H9 (cell line): ENCODE results near the gene DCHS1. TPM values are rescaled to one million over a fixed set of nuclear protein-coding genes. Genes with fewer than 3 reads are reported as not detected.

Experiments used
- DNase-seq: peaks from one replicate; pipeline ENCODE4 v3.0.0-alpha.2; 2017
- H2AFZ ChIP-seq: one replicate; pipeline ENCODE4 v1.6.1; 2013; ENCODE audit warnings: mild to moderate bottlenecking, low read length, control low read depth, moderate library complexity
- H2AK5ac ChIP-seq: 2 replicates; pipeline ENCODE4 v1.6.1; 2013; ENCODE audit warnings: low read length, control low read depth, mixed read lengths; ENCODE audit not compliant: insufficient read length
- H2BK120ac ChIP-seq: one replicate; pipeline ENCODE4 v1.6.1; 2013; ENCODE audit warnings: low read depth, mild to moderate bottlenecking, low read length, control low read depth, inconsistent platforms; ENCODE audit not compliant: poor library complexity, severe bottlenecking
- H2BK12ac ChIP-seq: 2 replicates; pipeline ENCODE4 v1.6.1; 2013; ENCODE audit warnings: low read length, control low read depth, mixed read lengths, low read depth; ENCODE audit not compliant: insufficient read length
- H2BK15ac ChIP-seq: 2 replicates; pipeline ENCODE4 v1.6.1; 2013; ENCODE audit warnings: low read depth, low read length, control low read depth
- H2BK20ac ChIP-seq: one replicate; pipeline ENCODE4 v1.6.1; 2013; ENCODE audit warnings: low read depth, mild to moderate bottlenecking, low read length, control low read depth, inconsistent platforms; ENCODE audit not compliant: poor library complexity, severe bottlenecking
- H2BK5ac ChIP-seq: 2 replicates; pipeline ENCODE4 v1.6.1; 2013; ENCODE audit warnings: low read length, control low read depth, mixed read lengths; ENCODE audit not compliant: insufficient read length
- H3K14ac ChIP-seq: 2 replicates; pipeline ENCODE4 v1.6.1; 2013; ENCODE audit warnings: low read length, control low read depth; ENCODE audit not compliant: insufficient read depth
- H3K18ac ChIP-seq: 2 replicates; pipeline ENCODE4 v1.6.1; 2013; ENCODE audit warnings: low read depth, mild to moderate bottlenecking, mixed read lengths, low read length, control low read depth; ENCODE audit not compliant: insufficient read length
- H3K23ac ChIP-seq: 2 replicates; pipeline ENCODE4 v1.6.1; 2013; ENCODE audit warnings: low read length, control low read depth, mixed read lengths, low read depth; ENCODE audit not compliant: insufficient read length
- H3K23me2 ChIP-seq: 2 replicates; pipeline ENCODE4 v1.6.1; 2013; ENCODE audit warnings: low read depth, mild to moderate bottlenecking, mixed read lengths, low read length, control low read depth; ENCODE audit not compliant: insufficient read length, poor library complexity, severe bottlenecking
- H3K27ac ChIP-seq: 2 replicates; pipeline ENCODE4 v1.5.1; 2013; ENCODE audit warnings: low read length, control low read depth, mixed read lengths, low read depth; ENCODE audit not compliant: insufficient read length
- H3K27me3 ChIP-seq: 2 replicates; pipeline ENCODE4 v1.6.1; 2013; ENCODE audit warnings: low read length, control low read depth, inconsistent platforms; ENCODE audit not compliant: insufficient read depth
- H3K4ac ChIP-seq: 2 replicates; pipeline ENCODE4 v1.6.1; 2013; ENCODE audit warnings: low read depth, mild to moderate bottlenecking, control low read depth, inconsistent platforms, low read length, moderate library complexity
- H3K4me1 ChIP-seq: 2 replicates; pipeline ENCODE4 v1.6.1; 2013; ENCODE audit warnings: low read length, control low read depth, inconsistent platforms; ENCODE audit not compliant: insufficient read depth
- H3K4me2 ChIP-seq: 2 replicates; pipeline ENCODE4 v1.6.1; 2013; ENCODE audit warnings: low read length, control low read depth, mixed read lengths; ENCODE audit not compliant: insufficient read length, insufficient read depth
- H3K56ac ChIP-seq: 2 replicates; pipeline ENCODE4 v1.6.1; 2013; ENCODE audit warnings: low read depth, mild to moderate bottlenecking, mixed read lengths, low read length, control low read depth; ENCODE audit not compliant: insufficient read length
- H3K79me1 ChIP-seq: 2 replicates; pipeline ENCODE4 v1.6.1; 2013; ENCODE audit warnings: low read depth, mild to moderate bottlenecking, moderate library complexity, low read length, control low read depth, inconsistent platforms; ENCODE audit not compliant: insufficient read depth, poor library complexity, severe bottlenecking
- H3K79me2 ChIP-seq: 2 replicates; pipeline ENCODE4 v1.6.1; 2013; ENCODE audit warnings: low read length, control low read depth, inconsistent platforms; ENCODE audit not compliant: insufficient read depth
- H3K9ac ChIP-seq: 2 replicates; pipeline ENCODE4 v1.6.1; 2013; ENCODE audit warnings: low read length, control low read depth, mixed read lengths; ENCODE audit not compliant: insufficient read length; ENCODE audit errors: extremely low read depth
- H3K9me3 ChIP-seq: one replicate; pipeline ENCODE4 v1.6.1; 2013; ENCODE audit warnings: low read depth, low read length, inconsistent platforms; ENCODE audit not compliant: control insufficient read depth
- H3T11ph ChIP-seq: one replicate; pipeline ENCODE4 v1.6.1; 2013; ENCODE audit warnings: mild to moderate bottlenecking, low read length, control low read depth, inconsistent platforms
- H4K20me1 ChIP-seq: one replicate; pipeline ENCODE4 v1.6.1; 2013; ENCODE audit not compliant: control insufficient read depth, insufficient read length, insufficient read depth
- H4K5ac ChIP-seq: 2 replicates; pipeline ENCODE4 v1.6.1; 2013; ENCODE audit warnings: low read depth, mild to moderate bottlenecking, mixed read lengths, low read length, control low read depth; ENCODE audit not compliant: insufficient read length
- H4K8ac ChIP-seq: replicated peaks from 2 replicates; pipeline ENCODE4 v1.6.1; 2013; ENCODE audit warnings: low read length, control low read depth, mixed read lengths, low read depth; ENCODE audit not compliant: insufficient read length
- H4K91ac ChIP-seq: 2 replicates; pipeline ENCODE4 v1.6.1; 2013; ENCODE audit warnings: low read depth, mild to moderate bottlenecking, moderate library complexity, mixed read lengths, low read length, control low read depth; ENCODE audit not compliant: insufficient read length
- H3K27ac Mint-ChIP-seq, 3 experiments: 2 replicates in 2 of 3; 3 replicates in 1 of 3; pipeline ENCODE4 v1.8.0; 2020 to 2021; ENCODE audit warnings: mixed read lengths in 3 of 3, mild to moderate bottlenecking in 1 of 3, moderate library complexity in 1 of 3
- H3K27me3 Mint-ChIP-seq: 2 replicates; pipeline ENCODE4 v1.8.0; 2021; ENCODE audit warnings: low read depth, mild to moderate bottlenecking, moderate library complexity, mixed read lengths
- H3K36me3 Mint-ChIP-seq, 3 experiments: 2 replicates in 2 of 3; 3 replicates in 1 of 3; pipeline ENCODE4 v1.8.0; 2020 to 2021; ENCODE audit warnings: low read depth in 3 of 3, mixed read lengths in 3 of 3; ENCODE audit not compliant: insufficient read depth in 1 of 3
- H3K4me1 Mint-ChIP-seq, 2 experiments: 2 replicates each; pipeline ENCODE4 v1.8.0; 2020; ENCODE audit warnings: mixed read lengths in 2 of 2
- H3K4me3 Mint-ChIP-seq, 2 experiments: 2 replicates in 1 of 2; 3 replicates in 1 of 2; pipeline ENCODE4 v1.8.0; 2020 to 2021; ENCODE audit warnings: mild to moderate bottlenecking in 2 of 2, mixed read lengths in 2 of 2, moderate library complexity in 1 of 2
- H3K9me3 Mint-ChIP-seq, 2 experiments: 2 replicates in 1 of 2; 3 replicates in 1 of 2; pipeline ENCODE4 v1.8.0; 2020; ENCODE audit warnings: mild to moderate bottlenecking in 2 of 2, mixed read lengths in 2 of 2, moderate library complexity in 1 of 2
- WGBS: extraction: QIAGEN DNeasy Blood & Tissue Kit; methylation state at CpG from one replicate; pipeline ENCODE4 v1.1.7; 2013; ENCODE audit warnings: missing lambda C conversion rate, low lambda C conversion rate, mixed read lengths; ENCODE audit not compliant: insufficient read length; ENCODE audit errors: extremely low coverage; 5-methylcytosine and 5-hydroxymethylcytosine counted together
- total RNA-seq: library from RNA; stranded (reverse); gene quantifications from 2 replicates; pipeline ENCODE4 v1.2.1, GENCODE V29; 2021
- TF ChIP-seq, protein P1 (sequence below): fragments of 200-600 bp; sonication (generic); conservative IDR thresholded peaks from 3 replicates; pipeline ENCODE4 v1.8.0; 2021; ENCODE audit warnings: antibody characterized with exemption, mild to moderate bottlenecking

The DCHS1 gene
- total RNA-seq, 1 experiment from 2014 or later = 12.5 TPM

DNA sequence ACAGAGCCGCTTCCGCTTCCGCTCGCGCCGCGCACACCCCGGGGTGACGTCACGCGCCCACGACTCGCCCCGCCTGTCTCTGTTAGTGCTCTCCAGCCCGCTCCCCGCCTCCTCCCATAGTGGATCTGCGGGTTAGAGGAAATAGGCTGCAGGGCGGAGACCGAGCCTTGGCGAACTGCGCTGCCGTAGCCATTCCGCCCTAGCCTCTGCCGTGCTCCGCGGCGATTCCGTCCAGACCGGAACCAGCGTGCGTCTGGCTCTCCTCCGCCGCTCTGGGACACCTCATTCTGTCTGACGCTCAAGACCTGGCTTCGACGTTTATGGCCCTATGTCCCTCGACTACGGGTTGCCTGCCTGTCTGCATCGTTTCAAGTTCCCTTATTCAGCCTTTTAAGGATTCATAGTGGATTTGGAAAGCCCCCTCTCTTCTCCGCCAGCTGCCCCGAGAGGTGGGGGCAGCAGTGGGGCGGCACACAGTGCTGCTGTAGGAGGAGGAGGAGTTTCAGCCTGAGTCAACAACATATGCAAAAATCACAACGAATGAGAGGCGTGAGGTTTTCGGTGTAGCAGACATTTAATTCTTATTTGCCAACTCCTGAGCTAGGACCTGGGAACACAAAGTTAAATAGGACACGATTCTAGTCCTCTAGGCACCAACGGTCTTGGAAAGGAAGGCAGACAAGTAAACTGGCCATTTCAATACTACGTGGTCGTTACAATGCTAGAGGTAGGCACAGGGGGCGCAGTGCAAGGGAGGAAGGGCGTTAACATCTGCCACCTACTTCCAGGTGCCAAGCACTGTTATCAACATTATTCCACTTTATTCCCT lies 43.2 kb downstream of the DCHS1 start, which contains the start of gene TAF10:
Gene TAF10 (minus strand): TSS at position 4 of the 829 bp plus-strand sequence. CDS start 27 bp downstream, outside the sequence.
- peak within 1 kb of the TSS; percentile 13 for H2BK5ac ChIP-seq
- peak within 1 kb of the TSS; percentile 89 for H3K18ac ChIP-seq
- no peak within 1 kb of the TSS for H2AFZ ChIP-seq
- H3K4me1 ChIP-seq = no peaks in the 10 kb centered on the region
- peaks cover 33 to 59% (median 52%) of the 10 kb centered on the region in 3 experiments; a peak in 6 of 7 replicates for H3K36me3 Mint-ChIP-seq
- H3K14ac ChIP-seq = peak within 1 kb of the TSS; percentile 92
- no peaks in the 10 kb centered on the region; the same call in 1 of the 2 replicates for H3K27me3 Mint-ChIP-seq
- H3K56ac ChIP-seq = no peak within 1 kb of the TSS
- TF ChIP-seq, protein P1, sequence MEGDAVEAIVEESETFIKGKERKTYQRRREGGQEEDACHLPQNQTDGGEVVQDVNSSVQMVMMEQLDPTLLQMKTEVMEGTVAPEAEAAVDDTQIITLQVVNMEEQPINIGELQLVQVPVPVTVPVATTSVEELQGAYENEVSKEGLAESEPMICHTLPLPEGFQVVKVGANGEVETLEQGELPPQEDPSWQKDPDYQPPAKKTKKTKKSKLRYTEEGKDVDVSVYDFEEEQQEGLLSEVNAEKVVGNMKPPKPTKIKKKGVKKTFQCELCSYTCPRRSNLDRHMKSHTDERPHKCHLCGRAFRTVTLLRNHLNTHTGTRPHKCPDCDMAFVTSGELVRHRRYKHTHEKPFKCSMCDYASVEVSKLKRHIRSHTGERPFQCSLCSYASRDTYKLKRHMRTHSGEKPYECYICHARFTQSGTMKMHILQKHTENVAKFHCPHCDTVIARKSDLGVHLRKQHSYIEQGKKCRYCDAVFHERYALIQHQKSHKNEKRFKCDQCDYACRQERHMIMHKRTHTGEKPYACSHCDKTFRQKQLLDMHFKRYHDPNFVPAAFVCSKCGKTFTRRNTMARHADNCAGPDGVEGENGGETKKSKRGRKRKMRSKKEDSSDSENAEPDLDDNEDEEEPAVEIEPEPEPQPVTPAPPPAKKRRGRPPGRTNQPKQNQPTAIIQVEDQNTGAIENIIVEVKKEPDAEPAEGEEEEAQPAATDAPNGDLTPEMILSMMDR = peak; percentile 75
- peak; percentile 96 for DNase-seq
- peak within 1 kb of the TSS; percentile 80 for H3K9ac ChIP-seq
- H3K9me3 ChIP-seq = no peaks in the 10 kb centered on the region
- H3K4me2 ChIP-seq = peak within 1 kb of the TSS; percentile 76
- H3K9me3 Mint-ChIP-seq = no peaks in the 10 kb centered on the region
- H3K27ac Mint-ChIP-seq = peak within 1 kb of the TSS; percentile 61 to 96 (median 90); a peak in 6 of 7 replicates
- peak within 1 kb of the TSS; percentile 81 for H3K27ac ChIP-seq
- H3K23me2 ChIP-seq = peaks cover 12% of the 10 kb centered on the region
- no peak within 1 kb of the TSS for H3K23ac ChIP-seq
- no peaks in the 10 kb centered on the region for H3K79me2 ChIP-seq
- H3K4ac ChIP-seq = no peak within 1 kb of the TSS
- no peak within 1 kb of the TSS for H4K91ac ChIP-seq
- no peak within 1 kb of the TSS for H2BK20ac ChIP-seq
- H3K4me3 Mint-ChIP-seq = peak within 1 kb of the TSS; percentile 83 to 88
- no peak within 1 kb of the TSS for H2BK15ac ChIP-seq
- no peaks in the 10 kb centered on the region for H3K79me1 ChIP-seq
- H2AK5ac ChIP-seq = no peak within 1 kb of the TSS
- no peak within 1 kb of the TSS for H2BK12ac ChIP-seq
- no peaks in the 10 kb centered on the region for H4K20me1 ChIP-seq
- peaks cover 12% of the 10 kb centered on the region in 2 experiments for H3K4me1 Mint-ChIP-seq
- H2BK120ac ChIP-seq = no peak within 1 kb of the TSS
- H4K8ac ChIP-seq = no peak within 1 kb of the TSS
- whole genome bisulfite sequencing = no CpG with 5 or more reads among the region's 51 CpGs
- H4K5ac ChIP-seq = no peak within 1 kb of the TSS
- no peaks in the 10 kb centered on the region for H3K27me3 ChIP-seq
- no peak within 1 kb of the TSS for H3T11ph ChIP-seq
